Stimulated activated CD4-positive, alpha-beta T cell treated with anti-CD3 and anti-CD28 coated beads, Interleukin-1b, Interleukin-23, amount 100 ng/mL, for 1 hour (primary cell): ENCODE data around the gene CYSTM1.

ENCODE experiments used
- DNase-seq, 2 donors: peaks; one replicate each; pipeline ENCODE4 v3.0.0-alpha.2; 2020; ENCODE audit warnings: low read depth in 2 of 2

The CYSTM1 gene, protein sequence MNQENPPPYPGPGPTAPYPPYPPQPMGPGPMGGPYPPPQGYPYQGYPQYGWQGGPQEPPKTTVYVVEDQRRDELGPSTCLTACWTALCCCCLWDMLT

DNA sequence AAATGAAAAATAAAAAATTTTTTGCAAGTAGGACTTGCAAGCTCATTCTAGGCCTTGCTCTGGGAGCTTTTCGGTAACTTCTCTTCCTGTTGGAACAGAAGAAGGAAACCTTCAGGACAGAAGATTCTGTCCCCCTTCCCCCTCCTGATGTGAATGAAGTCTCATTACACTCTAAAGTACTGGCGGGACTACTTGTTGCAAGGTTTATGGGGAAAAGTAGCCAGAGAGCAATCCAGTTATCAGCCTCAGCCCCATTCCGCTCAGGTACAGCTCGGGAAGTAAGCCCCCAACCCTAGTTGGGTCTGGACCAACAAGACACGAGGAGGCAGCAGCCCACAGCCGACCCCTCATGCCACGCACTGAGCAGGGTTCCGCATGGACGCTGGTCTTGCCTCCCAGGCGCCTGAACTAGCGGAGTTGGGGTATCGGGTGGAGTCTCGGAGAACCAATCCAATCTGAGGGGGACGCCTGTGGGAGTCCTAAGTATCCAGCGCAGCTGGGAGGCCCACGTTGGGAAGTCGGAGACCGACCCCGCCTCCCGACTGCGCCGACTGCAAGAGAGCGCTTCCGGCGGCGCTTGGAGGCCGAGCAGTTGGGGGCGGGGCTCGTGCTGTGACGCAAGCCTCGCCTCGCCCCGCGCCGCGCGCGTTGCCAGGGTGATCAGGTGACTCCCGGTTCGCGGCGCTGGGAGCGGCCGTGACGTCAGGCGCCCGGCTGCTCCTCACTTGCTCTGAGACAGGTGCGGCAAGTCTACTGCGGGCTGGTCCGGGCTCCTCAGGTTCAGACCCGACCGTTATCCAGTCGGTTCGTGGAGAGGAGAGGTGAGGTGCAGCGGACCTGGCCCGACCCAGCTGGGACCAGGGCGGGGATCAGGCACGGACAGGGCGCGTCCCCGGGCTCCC is at the start of gene CYSTM1:
TSS of gene CYSTM1 (plus strand) at position 724 of the 902 bp plus-strand sequence. CDS start 19,278 bp downstream, outside the sequence.
- DNase-seq, result peak; percentile 86 to 88

DNA sequence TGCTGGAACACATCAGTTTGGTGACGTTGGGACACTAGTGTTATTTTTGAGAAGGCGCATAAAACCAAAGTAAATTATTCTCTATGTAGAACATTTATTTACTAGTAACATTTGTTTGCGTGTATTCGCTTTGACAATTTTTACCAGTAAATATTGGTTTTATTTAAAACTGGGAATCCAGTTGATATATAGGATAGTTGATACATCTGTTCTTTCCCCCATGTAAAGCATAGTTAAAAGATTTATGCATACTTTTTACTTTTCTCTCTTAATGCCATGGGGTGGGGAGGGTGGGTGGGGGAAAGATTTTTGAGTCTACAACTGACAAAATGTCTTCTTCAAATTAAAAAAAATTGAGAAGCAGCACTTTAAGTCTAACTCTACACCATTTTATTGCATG is 49.4 kb upstream of the CYSTM1 start, which contains the start of gene IGIP:
TSS of gene IGIP (plus strand) at position 301 of the 400 bp plus-strand sequence. CDS start 2,540 bp downstream, outside the sequence.
- DNase-seq, result no peak

DNA sequence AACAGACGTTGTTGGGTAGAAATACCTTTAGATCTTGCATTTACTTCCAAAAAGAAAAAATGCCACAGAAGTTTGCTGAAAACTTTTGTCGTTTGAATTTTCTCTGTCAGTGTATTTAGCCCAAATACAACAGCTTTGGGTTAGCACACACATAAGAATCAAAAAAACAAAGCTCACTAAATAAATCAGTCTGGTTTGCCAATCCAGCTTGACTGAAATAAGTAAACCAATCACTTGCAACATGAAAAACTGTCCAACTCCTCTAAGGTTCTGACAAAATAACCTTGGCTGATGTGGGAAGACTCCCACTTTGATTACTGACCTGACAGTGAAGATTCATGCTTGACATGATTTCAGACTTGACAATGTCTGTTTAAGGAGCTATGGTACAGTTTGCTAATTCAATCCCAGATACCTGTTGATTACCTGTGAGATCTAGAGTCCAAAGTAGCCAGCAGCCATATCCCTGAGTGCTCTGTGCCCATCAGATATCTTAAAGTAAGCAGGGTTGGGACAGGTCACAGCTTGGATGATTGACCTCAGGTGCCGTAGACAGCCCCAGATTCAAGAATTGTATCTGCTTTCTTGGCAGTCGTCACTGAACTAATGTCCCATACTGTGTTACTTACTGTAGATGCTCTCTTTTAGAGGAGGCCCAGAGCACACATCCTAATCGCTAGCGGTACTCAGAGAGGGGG is 48.5 kb upstream of the CYSTM1 start:
- DNase-seq, result no peak

DNA sequence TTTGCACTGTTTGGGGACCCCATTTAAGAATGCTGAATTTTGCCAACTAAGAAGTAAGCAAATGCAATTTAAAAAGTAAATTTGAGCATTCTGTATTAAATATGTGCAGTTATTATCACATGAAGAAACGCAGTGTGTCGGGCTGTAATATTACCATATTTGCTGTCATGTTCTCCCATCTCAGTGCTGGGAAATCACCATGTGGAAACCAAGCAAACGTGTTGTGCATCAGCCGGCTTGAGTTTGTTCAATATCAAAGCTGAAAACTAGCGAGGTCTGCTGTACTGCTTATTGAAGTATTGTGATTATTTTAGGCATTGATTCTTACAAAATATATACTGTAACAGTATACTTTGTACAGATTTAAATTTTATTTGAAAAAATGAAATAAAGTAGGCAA is 46.6 kb upstream of the CYSTM1 start:
- DNase-seq, result no peak

DNA sequence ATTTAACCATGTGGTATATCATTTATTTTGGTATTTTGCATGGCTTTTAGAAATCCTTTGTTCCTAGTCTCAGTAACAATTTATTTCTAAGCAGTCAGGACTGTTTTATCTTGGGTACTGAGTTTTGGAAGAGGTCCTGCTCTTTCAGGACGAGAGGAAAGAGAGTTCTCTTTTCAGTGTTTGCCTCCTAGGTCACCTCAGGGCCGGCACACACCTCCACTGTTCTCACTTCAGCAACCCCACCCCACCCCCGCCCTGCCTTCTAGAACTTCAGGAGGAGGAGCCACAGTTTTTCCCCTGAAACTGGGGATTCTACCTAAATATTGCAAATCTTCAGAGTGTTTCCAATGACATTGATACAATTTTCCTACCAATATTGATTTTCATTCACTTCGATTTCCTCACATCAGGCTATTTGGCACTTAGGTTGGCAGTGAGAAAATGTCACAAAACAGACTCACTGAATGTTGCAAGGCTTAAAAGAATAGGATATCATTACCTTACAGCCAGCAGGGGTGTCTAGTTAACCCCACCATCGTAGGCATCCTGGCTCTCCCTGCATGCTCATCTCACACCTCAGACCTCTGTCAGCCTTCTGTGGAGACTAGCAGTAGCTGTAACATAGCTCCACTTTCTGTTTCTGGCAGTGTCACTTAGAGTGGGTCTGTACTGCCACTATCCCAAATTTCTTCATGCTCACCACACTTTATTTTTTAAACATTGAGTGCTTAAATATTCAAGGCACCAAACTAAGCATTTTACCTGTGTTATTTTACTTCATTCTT is 43.8 kb upstream of the CYSTM1 start:
- no peak for DNase-seq

DNA sequence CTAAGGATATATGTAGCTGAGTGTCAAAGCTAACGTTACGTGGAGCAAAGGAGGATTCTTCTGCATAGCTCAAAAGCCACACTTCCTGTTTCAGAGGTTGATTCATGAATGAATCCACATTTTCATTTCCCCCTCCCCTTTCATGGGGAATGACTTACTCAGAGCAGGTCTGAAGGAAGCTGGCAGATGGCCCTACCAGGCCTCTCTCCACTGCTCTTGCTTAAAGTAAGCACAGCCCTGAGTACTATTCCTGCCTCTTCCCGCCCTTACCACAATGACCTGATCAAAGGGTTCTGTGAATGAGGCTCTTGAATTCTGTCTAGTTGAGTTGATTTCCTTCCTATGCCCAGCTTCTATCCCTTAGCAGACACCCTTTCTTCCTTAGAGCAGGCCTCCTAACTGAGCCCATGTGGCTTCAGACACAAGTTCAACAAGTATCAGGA is 43.0 kb upstream of the CYSTM1 start:
- no peak for DNase-seq

DNA sequence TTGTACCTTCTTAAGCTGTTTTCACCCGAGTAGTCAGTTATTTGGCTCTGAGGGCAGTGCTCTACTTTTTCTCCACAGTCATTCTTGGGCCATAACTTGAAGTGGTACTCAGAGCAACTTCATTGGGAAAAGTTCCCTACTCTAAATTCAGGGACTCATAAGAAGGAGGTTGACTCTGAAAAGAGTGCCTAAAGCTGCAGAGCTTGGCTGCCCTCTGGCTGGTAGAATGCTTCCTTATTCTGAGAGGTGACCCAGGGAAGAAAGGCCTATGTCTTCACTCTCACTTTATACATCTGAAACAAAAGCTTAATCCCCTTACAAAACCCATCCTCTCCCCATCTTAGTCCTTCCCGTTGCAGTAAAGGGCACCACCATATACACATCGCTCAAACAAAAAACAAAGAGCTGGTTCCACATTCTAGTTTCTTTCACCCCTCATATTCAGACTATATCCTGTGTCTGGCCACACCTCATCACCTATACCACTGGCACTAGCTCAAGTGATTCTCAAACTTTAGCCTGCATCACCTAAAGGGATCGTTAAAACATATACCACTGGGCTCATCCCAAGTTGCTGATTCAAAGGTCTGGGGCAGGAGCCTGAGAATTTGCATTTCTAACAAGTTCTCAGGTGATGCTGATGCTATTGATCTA is 41.3 kb upstream of the CYSTM1 start:
- DNase-seq, result no peak

- no peak for DNase-seq
Observed at GRCh38 chr5:140134277-140134935, 40.6 kb upstream of the CYSTM1 start.

- no peak for DNase-seq
Observed at GRCh38 chr5:140135127-140135526, 39.9 kb upstream of the CYSTM1 start.

GRCh38 chr5:140136624-140137023 is 38.4 kb upstream of the CYSTM1 start:
- DNase-seq, result no peak

DNA sequence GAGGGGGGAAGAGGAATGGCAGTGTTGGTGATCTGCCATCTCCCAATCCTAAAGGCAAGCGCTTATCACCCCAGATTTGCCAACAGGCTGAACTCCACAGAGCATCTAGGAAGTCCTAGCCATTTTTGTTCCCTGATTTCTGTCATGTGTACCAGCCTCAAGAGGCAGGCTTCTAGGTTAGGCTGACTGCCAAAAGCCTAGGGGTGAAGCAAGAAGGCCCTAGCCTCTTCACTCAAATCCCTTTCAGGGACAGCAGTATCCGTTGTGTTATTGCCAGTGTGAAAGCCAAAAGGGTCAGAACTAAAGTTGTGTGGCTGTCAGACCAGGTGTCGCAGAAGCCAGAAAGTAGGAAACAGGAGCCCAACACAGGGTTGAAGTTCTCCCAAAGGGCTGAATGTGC is 34.6 kb upstream of the CYSTM1 start:
- no peak for DNase-seq

GRCh38 chr5:140141241-140141640 is 33.7 kb upstream of the CYSTM1 start:
- no peak for DNase-seq

- no peak for DNase-seq
Observed at GRCh38 chr5:140142246-140142645, 32.7 kb upstream of the CYSTM1 start.

DNA sequence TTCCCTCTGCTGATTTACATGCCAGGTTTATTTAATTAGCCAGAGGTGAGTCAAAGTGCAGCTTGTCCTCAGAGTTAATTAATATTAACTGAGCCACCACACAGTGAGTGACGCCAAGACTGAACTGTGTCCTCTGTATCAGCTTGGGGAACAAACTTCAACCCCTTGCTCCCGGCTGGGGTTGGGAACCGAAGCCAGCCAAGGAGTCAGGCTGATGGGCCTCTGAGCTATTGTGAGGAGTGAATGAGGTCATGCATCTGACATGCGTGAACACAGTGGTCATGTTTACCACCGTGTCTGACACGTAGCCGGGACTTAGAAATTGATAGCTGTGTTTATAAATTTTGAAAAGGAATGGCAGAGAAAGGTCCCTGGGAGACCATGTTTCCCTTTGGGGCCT is 32.1 kb upstream of the CYSTM1 start:
- DNase-seq, result no peak

- DNase-seq, result no peak
Observed at GRCh38 chr5:140143521-140144258, 31.3 kb upstream of the CYSTM1 start.

DNA sequence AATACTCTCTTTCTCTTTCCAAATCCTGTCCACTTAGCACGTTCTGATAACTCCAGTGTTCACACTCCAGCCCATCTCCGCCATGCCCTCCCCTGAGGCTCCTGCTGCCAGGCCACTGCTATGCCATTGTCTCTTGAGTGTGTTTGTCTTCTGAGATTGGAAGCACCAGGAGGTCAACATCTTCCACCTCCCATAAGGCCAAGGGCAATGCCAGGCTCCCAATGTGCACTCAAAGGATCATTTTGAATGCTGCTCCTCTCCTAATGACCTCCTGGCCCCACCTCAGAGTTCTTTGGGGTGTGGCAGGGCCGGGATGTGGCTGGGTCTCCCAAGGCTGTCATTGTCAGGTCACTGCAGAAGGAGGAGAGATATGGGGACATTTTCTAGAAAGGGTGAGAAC is 29.7 kb upstream of the CYSTM1 start:
- no peak for DNase-seq

DNA sequence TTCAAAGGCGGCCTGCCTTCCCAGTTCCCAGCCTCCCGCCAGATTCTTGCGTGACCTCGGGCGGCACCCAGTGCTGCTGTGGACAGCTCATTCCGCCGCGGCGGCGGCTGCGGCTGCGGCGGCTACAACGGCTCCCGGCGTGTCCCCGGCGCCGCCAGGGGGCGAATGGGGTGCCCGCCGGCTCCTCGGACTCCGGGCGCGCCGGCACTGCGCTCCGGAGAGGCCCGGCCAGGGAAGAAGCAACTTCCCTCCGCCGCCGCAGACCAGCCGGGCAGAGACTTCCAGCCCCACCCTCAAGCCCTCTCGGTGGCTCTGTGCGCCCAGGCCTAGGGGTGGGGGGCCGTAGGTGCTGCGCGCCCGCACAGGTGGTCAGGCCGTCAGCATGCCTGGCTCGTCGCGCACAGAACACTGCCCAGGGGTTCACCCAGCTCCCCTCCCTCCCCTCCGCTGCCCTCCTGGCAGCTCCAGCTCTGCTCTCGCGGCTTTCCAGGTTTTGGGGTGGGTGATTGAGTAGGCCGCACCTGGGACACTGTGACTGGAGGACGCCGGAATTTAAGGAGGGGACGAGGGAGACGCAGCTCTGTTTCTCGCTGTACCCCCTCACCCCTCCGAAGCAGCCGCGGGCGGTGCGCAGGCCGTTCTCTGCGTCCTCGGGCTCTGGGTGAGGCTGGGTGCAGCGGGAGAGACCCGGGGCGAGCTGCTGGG is 29.0 kb upstream of the CYSTM1 start:
- peak in 1 of 2 donors; percentile 36 for DNase-seq

DNA sequence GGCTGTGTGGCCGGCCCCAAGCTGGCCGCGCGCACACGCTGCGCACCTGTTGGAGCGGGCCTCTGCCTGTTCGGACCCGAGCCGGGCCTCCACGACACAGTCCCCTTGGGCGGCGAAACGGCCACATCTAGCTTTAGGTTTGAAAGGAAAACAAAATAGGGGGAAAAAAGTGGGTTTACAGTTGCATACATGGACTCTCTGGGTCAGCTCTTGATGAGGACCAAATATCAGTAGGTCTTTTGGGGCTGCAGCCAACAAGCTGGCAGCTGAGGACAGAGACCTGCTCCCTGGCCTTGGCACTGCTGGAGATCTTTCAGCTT is 28.5 kb upstream of the CYSTM1 start:
- DNase-seq, result no peak

DNA sequence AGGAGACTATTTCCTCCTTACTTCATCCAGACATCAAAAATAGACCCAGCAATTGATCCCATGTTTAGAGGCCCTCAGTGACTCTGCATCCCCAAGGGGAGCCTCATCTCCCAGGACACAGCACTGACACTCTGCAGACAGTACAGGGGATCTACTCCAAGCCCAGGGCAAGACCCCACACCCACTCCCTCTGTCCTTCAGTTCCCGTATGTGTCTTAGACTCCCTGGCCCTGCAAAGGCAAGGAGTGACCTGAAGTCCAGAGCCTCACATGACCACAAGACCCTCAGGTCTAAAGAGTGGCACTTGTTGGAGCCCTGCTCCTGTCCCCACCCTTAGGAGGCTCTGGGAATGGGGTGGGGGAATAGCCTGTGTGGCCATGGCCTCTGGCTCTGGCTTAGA is 27.5 kb upstream of the CYSTM1 start:
- DNase-seq, result no peak

DNA sequence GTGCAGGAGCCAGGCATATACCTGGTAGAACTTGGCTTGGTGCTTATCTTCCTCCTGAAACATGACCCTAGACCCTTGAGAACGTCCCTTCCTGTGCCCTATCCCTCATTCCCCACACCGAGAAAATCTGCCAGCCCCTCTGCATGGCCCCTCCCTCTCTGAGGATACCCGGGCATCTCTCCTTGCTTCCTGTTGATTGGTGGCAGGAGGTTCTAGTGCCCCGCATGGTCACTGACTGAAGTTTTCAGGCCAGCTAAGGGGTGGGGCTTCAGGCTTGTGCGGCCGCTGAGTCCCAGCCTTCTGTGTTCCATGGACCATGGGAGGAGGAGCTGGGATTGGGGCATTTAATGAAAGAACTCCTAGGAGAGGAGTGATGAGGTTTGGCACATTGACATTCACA is 26.5 kb upstream of the CYSTM1 start:
- DNase-seq, result no peak
